Breast epithelium (tissue), 4 donors: Measurements from ENCODE around the gene ELOVL6. TPM values are rescaled to one million over a fixed set of nuclear protein-coding genes. Genes with fewer than 3 reads are reported as not detected.

ENCODE experiments used
- DNase-seq, 2 donors: peaks; one replicate each; pipeline ENCODE4 v3.0.0-alpha.2; 2019; ENCODE audit warnings: low spot score in 2 of 2
- H3K27ac ChIP-seq, 2 donors: fragments of 200-600 bp; sonication (generic) in 1 of 2; one replicate each; pipeline ENCODE4 v1.5.1; 2016 to 2019; ENCODE audit warnings: mild to moderate bottlenecking in 1 of 2
- H3K27me3 ChIP-seq, 2 donors: fragments of 200-600 bp; sonication (generic) in 1 of 2; one replicate each; pipeline versions ENCODE4 v1.5.1 to v1.6.0; 2017 to 2019; ENCODE audit warnings: control low read depth in 1 of 2, mild to moderate bottlenecking in 1 of 2
- H3K36me3 ChIP-seq: fragments of 200-600 bp; one replicate; pipeline ENCODE4 v1.5.1; 2019
- H3K4me1 ChIP-seq, 2 donors: fragments of 200-600 bp; sonication (generic); one replicate each; pipeline ENCODE4 v1.5.1; 2016 to 2019; ENCODE audit warnings: control low read depth in 1 of 2
- H3K4me3 ChIP-seq, 3 donors: fragments of 200-600 bp; sonication (generic); 1 replicate in 2 of 3; 2 replicates in 1 of 3; pipeline ENCODE4 v1.5.1; 2016 to 2019; ENCODE audit warnings: mild to moderate bottlenecking in 3 of 3, moderate library complexity in 2 of 3
- H3K9me3 ChIP-seq, 2 donors: fragments of 200-600 bp; sonication (generic) in 1 of 2; one replicate each; pipeline ENCODE4 v1.5.1; 2016 to 2019; ENCODE audit warnings: control low read depth in 1 of 2
- POLR2A ChIP-seq: fragments of 450-650 bp; IDR thresholded peaks from one replicate; pipeline ENCODE4 v1.6.1; 2016; ENCODE audit warnings: antibody characterized with exemption, mild to moderate bottlenecking, moderate library complexity
- POLR2AphosphoS5 ChIP-seq, 3 donors: sonication (generic); formaldehyde crosslinking; IDR thresholded peaks; one replicate each; pipeline ENCODE4 v1.6.1; 2017; ENCODE audit warnings: antibody characterized with exemption in 3 of 3
- intact Hi-C: fragments of 100-400 bp; cut with DNase I; formaldehyde crosslinking; loops from one replicate; pipeline ENCODE4 v1.15.1; 2023; ENCODE audit warnings: low total_unique reads
- total RNA-seq, 3 donors: library from RNA; depleted of rRNA; stranded (reverse); fragments of >200 nt; gene quantifications; one replicate each; pipeline ENCODE4 v1.1.0, GENCODE V29; 2016
- TF ChIP-seq, protein P1 (sequence below), 3 donors: fragments of 450-650 bp; IDR thresholded peaks; one replicate each; pipeline ENCODE4 v1.5.1; 2016 to 2017; ENCODE audit warnings: antibody characterized with exemption in 3 of 3, mild to moderate bottlenecking in 3 of 3, moderate library complexity in 3 of 3

The ELOVL6 gene
- total RNA-seq, 3 donors from 2014 or later: 2.2 to 5.6 (median 4.1) TPM

DNA sequence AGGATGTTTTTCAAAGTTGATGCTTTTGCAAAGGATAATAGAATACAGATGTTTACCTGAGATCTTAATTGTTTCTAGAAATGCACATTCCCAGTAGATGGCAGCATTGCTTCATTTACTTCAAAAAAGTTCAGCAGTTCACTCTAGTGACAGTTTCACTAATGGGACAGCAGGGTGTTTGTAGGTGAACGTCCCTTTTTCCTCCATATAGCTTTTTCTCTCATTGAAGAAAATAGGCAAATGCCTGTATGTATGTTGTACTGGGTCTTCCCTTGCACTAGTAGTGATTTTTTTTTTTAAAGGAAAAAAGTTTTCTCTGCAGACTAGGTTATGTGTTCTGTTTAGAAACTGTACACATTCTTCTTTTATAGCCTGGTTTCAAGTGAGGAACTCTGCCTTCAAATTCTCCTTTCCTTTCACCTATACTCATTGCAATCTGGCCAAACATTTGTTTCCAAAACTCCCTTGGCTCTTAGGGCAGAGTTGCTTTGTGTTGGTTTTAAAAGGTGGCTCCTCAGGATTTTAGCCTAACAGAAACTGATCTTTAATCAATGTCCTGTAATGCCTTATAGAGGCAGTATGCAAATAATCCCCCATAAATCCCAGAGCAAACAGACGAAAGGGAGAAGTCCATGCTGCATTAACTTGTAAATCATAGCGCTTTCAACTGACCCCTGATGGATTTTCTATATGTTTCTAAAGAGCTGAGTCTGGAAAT is 199.4 kb downstream of the ELOVL6 start:
- no peak for DNase-seq
- Histone ChIP-seq H3K9me3 (no peaks in the 10 kb centered on the region), H3K27ac (no peak overlapping the region), H3K36me3 (no peaks in the 10 kb centered on the region), H3K4me3 (no peak overlapping the region), H3K4me1 (no peaks in the 10 kb centered on the region), H3K27me3 (no peaks in the 10 kb centered on the region)
- TF ChIP-seq, protein P1, sequence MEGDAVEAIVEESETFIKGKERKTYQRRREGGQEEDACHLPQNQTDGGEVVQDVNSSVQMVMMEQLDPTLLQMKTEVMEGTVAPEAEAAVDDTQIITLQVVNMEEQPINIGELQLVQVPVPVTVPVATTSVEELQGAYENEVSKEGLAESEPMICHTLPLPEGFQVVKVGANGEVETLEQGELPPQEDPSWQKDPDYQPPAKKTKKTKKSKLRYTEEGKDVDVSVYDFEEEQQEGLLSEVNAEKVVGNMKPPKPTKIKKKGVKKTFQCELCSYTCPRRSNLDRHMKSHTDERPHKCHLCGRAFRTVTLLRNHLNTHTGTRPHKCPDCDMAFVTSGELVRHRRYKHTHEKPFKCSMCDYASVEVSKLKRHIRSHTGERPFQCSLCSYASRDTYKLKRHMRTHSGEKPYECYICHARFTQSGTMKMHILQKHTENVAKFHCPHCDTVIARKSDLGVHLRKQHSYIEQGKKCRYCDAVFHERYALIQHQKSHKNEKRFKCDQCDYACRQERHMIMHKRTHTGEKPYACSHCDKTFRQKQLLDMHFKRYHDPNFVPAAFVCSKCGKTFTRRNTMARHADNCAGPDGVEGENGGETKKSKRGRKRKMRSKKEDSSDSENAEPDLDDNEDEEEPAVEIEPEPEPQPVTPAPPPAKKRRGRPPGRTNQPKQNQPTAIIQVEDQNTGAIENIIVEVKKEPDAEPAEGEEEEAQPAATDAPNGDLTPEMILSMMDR (IDR thresholded peaks at IDR 0.05): peak in 2 of 3 donors; percentile 56 to 69
- TF ChIP-seq POLR2A: no peak
- intact Hi-C loops: no loop called here

DNA sequence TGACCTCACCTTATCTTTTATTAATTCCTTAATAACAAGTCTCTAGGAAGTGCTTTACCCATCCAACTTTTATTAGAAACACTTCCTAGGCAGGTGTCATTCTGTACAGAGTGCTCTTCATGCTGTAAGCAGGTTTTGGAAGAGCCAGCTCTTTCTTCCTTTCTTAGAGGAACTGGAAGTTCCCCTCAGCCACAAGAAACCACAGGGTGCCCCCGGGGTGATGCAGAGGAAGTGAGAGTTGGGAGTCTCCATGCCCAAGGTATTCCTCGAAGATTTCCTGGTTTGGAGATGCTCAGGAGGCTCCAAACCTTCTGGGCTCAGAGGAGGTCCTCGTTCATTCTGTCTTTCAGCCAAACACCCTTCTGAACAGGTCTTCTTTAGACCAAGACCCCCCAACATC is 201.9 kb downstream of the ELOVL6 start:
- no peaks in the 10 kb centered on the region for H3K36me3 ChIP-seq
- DNase-seq: no peak
- no peaks in the 10 kb centered on the region for H3K27me3 ChIP-seq
- no peak overlapping the region for H3K27ac ChIP-seq
- H3K4me1 ChIP-seq: no peaks in the 10 kb centered on the region
- intact Hi-C loops: no loop called here
- TF ChIP-seq, protein P1 (IDR thresholded peaks at IDR 0.05): no peak
- TF ChIP-seq POLR2A (no peak), POLR2AphosphoS5 (IDR thresholded peaks at IDR 0.05) (no peak)
- no peaks in the 10 kb centered on the region for H3K9me3 ChIP-seq
- no peak overlapping the region for H3K4me3 ChIP-seq
